Mesenchymal stem cell (in vitro differentiated cells and primary cell): ENCODE measurements around the gene LYZL4.
A peak's percentile ranks its signal among the peaks of the same experiment; 100 is the strongest.

Experiments
- DNase-seq: peaks from one replicate; pipeline ENCODE4 v3.0.0-alpha.2; 2013
- H2AFZ ChIP-seq: one replicate; pipeline ENCODE4 v1.6.1; 2013; ENCODE audit warnings: low read depth, mild to moderate bottlenecking, control low read depth, inconsistent platforms, low read length, moderate library complexity
- H2AK5ac ChIP-seq: 2 replicates; pipeline ENCODE4 v1.6.1; 2013; ENCODE audit warnings: low read length, moderate library complexity, mild to moderate bottlenecking, inconsistent platforms; ENCODE audit not compliant: severe bottlenecking
- H2BK120ac ChIP-seq: one replicate; pipeline ENCODE4 v1.6.1; 2013; ENCODE audit warnings: low read depth, mild to moderate bottlenecking, inconsistent platforms, low read length, moderate library complexity
- H2BK12ac ChIP-seq, 2 experiments: one replicate each; pipeline ENCODE4 v1.6.1; 2013; ENCODE audit warnings: inconsistent platforms in 2 of 2, low read length in 2 of 2, mild to moderate bottlenecking in 2 of 2, moderate library complexity in 2 of 2, control low read depth in 1 of 2
- H2BK15ac ChIP-seq: one replicate; pipeline ENCODE4 v1.6.1; 2013; ENCODE audit warnings: mild to moderate bottlenecking, low read depth, inconsistent platforms; ENCODE audit not compliant: poor library complexity, severe bottlenecking
- H2BK5ac ChIP-seq: 2 replicates; pipeline ENCODE4 v1.6.1; 2013; ENCODE audit warnings: low read depth, mild to moderate bottlenecking, low read length, control low read depth, inconsistent platforms; ENCODE audit not compliant: poor library complexity, severe bottlenecking
- H3K14ac ChIP-seq, 2 experiments: one replicate each; pipeline ENCODE4 v1.6.1; 2013; ENCODE audit warnings: inconsistent platforms in 2 of 2, low read length in 2 of 2, control low read depth in 1 of 2, mild to moderate bottlenecking in 1 of 2, moderate library complexity in 1 of 2
- H3K18ac ChIP-seq, 2 experiments: one replicate each; pipeline ENCODE4 v1.6.1; 2013; ENCODE audit warnings: inconsistent platforms in 2 of 2, low read length in 2 of 2, control low read depth in 1 of 2, low read depth in 1 of 2, mild to moderate bottlenecking in 1 of 2
- H3K23ac ChIP-seq, 2 experiments: one replicate each; pipeline ENCODE4 v1.6.1; 2013; ENCODE audit warnings: inconsistent platforms in 2 of 2, low read length in 2 of 2, mild to moderate bottlenecking in 2 of 2, moderate library complexity in 2 of 2, control low read depth in 1 of 2
- H3K27ac ChIP-seq: 2 replicates; pipeline ENCODE4 v1.5.1; 2013; ENCODE audit warnings: mild to moderate bottlenecking, moderate library complexity, low read length, control low read depth, inconsistent platforms; ENCODE audit not compliant: poor library complexity, severe bottlenecking
- H3K27me3 ChIP-seq, 2 experiments: 2 replicates each; pipeline versions ENCODE4 v1.6.1 to v1.7.0; 2013; ENCODE audit warnings: low read length in 2 of 2, mild to moderate bottlenecking in 2 of 2, moderate library complexity in 2 of 2, control low read depth in 1 of 2, inconsistent platforms in 1 of 2; ENCODE audit not compliant: control insufficient read depth in 1 of 2, insufficient read depth in 1 of 2
- H3K36me3 ChIP-seq, 2 experiments: 2 replicates each; pipeline versions ENCODE4 v1.6.1 to v1.7.0; 2013; ENCODE audit warnings: low read length in 2 of 2, control low read depth in 1 of 2, inconsistent platforms in 1 of 2, low read depth in 1 of 2, mild to moderate bottlenecking in 1 of 2; ENCODE audit not compliant: insufficient read depth in 2 of 2, control insufficient read depth in 1 of 2
- H3K4ac ChIP-seq, 2 experiments: one replicate each; pipeline ENCODE4 v1.6.1; 2013; ENCODE audit warnings: inconsistent platforms in 2 of 2, low read length in 2 of 2, mild to moderate bottlenecking in 2 of 2, moderate library complexity in 2 of 2, control low read depth in 1 of 2, low read depth in 1 of 2
- H3K4me1 ChIP-seq: 2 replicates; pipeline ENCODE4 v1.6.1; 2013; ENCODE audit warnings: low read depth, low read length, control low read depth; ENCODE audit not compliant: control insufficient read depth, insufficient read depth
- H3K4me2 ChIP-seq: 2 replicates; pipeline ENCODE4 v1.6.1; 2013; ENCODE audit warnings: low read length, mild to moderate bottlenecking, inconsistent platforms; ENCODE audit not compliant: poor library complexity, severe bottlenecking
- H3K4me3 ChIP-seq, 2 experiments: 2 replicates each; pipeline versions ENCODE4 v1.5.1 to v1.7.0; 2013; ENCODE audit warnings: low read length in 2 of 2, mild to moderate bottlenecking in 2 of 2, control low read depth in 1 of 2, low read depth in 1 of 2; ENCODE audit not compliant: insufficient read depth in 1 of 2
- H3K79me1 ChIP-seq: replicated peaks from 2 replicates; pipeline ENCODE4 v1.6.1; 2013; ENCODE audit warnings: mild to moderate bottlenecking, control low read depth, low read length, inconsistent platforms; ENCODE audit not compliant: poor library complexity, severe bottlenecking
- H3K9ac ChIP-seq: 2 replicates; pipeline ENCODE4 v1.7.0; 2013; ENCODE audit warnings: mild to moderate bottlenecking, low read length, moderate library complexity
- H3K9me3 ChIP-seq: 2 replicates; pipeline ENCODE4 v1.7.0; 2013; ENCODE audit warnings: mild to moderate bottlenecking, low read length; ENCODE audit not compliant: control insufficient read depth
- H4K8ac ChIP-seq: one replicate; pipeline ENCODE4 v1.6.1; 2013; ENCODE audit warnings: inconsistent platforms, mild to moderate bottlenecking, low read length, moderate library complexity
- H4K91ac ChIP-seq: one replicate; pipeline ENCODE4 v1.6.1; 2013; ENCODE audit warnings: mild to moderate bottlenecking, low read length, inconsistent platforms
- WGBS: methylation state at CpG from one replicate; pipeline ENCODE4 v1.1.7; 2013; ENCODE audit warnings: mixed read lengths; 5-methylcytosine and 5-hydroxymethylcytosine counted together

Gene LYZL4

GRCh38 chr3:42397644-42398043 lies 12.8 kb downstream of the LYZL4 start:
- Histone ChIP-seq H3K23ac (no peak overlapping the region), H3K18ac (no peak overlapping the region), H3K9me3 (no peaks in the 10 kb centered on the region), H2AFZ (no peak overlapping the region), H2BK120ac (no peak overlapping the region), H3K79me1 (no peaks in the 10 kb centered on the region), H2BK12ac (no peak overlapping the region), H3K4me1 (no peaks in the 10 kb centered on the region), H3K9ac (no peak overlapping the region), H2AK5ac (no peak overlapping the region), H3K27me3 (peaks cover 4 to 40% of the 10 kb centered on the region in 2 experiments), H2BK15ac (no peak overlapping the region), H3K4me3 (no peak overlapping the region), H3K4ac (no peak overlapping the region), H3K36me3 (no peaks in the 10 kb centered on the region), H3K14ac (no peak overlapping the region), H3K4me2 (no peak overlapping the region), H4K8ac (no peak overlapping the region), H3K27ac (no peak overlapping the region), H4K91ac (no peak overlapping the region), H2BK5ac (no peak overlapping the region)
- WGBS = 89% methylated on average over 8 of the region's 8 CpGs
- DNase-seq = no peak

DNA sequence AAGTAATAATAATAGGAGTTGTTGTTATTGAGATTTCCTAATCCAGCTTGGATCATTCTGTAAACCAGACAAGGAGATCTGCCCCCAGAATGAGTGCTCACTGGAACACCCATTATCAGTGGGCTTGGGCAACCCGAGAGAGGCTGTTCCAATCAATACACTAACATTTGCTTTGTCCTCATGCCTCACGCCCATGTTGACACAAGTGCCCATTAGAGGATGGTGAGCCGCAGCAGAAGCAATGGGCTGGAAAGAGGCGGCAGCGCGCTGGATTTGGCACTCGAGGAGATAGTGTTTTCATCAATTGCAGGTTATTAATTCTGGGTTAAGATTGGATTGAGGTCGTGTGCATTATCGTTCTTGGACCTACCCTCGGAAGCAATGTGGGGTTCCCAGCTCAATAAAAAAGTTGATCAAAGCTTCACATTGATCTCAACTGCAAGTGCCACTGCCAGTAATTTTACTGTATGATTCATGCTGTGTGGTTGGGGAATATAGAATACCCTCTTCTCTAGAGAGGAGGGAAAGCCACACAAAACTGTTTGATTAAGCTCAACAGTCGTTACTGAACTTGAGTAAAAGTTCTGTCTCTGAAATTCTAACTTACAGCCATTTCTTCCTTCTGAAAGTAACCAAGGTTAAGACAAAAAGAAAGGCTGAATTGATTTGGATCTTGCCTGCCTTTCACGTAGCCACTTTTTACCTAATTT lies 15.7 kb downstream of the LYZL4 start:
- H2AFZ ChIP-seq = no peak overlapping the region
- no peaks in the 10 kb centered on the region for H3K36me3 ChIP-seq
- no peak overlapping the region for H4K8ac ChIP-seq
- no peaks in the 10 kb centered on the region for H3K9me3 ChIP-seq
- H2BK15ac ChIP-seq = no peak overlapping the region
- peaks cover 7 to 51% of the 10 kb centered on the region in 2 experiments for H3K27me3 ChIP-seq
- no peak overlapping the region for H3K27ac ChIP-seq
- peak overlapping the region in 1 of 2 experiments; percentile 14 for H3K23ac ChIP-seq
- H3K4me1 ChIP-seq = no peaks in the 10 kb centered on the region
- DNase-seq = no peak
- no peak overlapping the region for H3K14ac ChIP-seq
- H2BK5ac ChIP-seq = no peak overlapping the region
- no peak overlapping the region for H3K4ac ChIP-seq
- no peak overlapping the region for H3K9ac ChIP-seq
- H4K91ac ChIP-seq = no peak overlapping the region
- no peak overlapping the region for H3K4me3 ChIP-seq
- H3K4me2 ChIP-seq = no peak overlapping the region
- H3K18ac ChIP-seq = no peak overlapping the region
- H2BK120ac ChIP-seq = no peak overlapping the region
- H3K79me1 ChIP-seq = no peaks in the 10 kb centered on the region
- WGBS = 82% methylated on average over 11 of the region's 12 CpGs
- H2AK5ac ChIP-seq = no peak overlapping the region
- H2BK12ac ChIP-seq = no peak overlapping the region

DNA sequence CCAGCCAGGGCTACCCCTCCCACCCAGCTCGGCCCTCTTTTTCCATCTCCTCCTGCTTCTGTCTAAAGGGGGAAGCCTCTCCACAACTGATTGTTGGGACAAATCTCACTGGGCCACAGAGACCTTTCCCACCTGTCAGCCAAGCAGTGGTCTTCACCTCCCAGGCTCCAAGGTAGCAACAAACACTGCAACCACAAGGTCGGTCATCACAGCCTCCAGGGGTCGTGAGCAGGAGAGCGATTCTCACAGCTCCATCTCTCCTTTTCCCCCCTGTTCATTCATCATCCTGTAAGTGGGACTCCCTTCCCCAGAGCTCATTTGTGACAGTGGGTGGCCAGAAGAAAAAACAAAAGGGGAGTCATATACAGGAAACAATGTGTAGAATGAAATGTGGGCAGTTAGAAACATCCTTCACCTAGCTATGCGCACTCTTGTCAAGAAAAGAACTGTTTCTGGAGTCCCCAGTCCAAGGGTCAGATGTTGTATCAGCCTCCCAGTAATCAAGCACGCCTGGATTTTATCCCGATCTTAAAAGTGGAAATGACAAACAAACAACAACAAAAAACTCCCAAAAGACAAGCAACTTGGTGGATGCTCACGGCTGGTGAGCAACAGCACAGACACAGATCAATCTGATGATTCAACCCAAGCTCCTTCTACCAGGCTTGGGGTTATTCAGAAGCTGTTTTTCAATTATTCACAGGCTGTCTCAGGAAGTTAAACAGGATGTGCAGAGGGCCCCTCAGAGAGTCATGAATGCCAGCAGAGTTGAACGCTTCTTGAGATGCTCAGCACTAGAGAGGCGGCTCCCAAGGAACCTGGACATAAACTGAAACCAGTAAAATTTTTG lies 22.4 kb downstream of the LYZL4 start:
- Histone ChIP-seq H3K4me2 (no peak overlapping the region), H3K4ac (no peak overlapping the region), H2AFZ (no peak overlapping the region), H3K36me3 (no peaks in the 10 kb centered on the region), H3K4me1 (peaks cover 1% of the 10 kb centered on the region), H3K9ac (no peak overlapping the region), H3K27me3 (peaks cover 12 to 54% of the 10 kb centered on the region in 2 experiments), H2BK12ac (no peak overlapping the region), H4K8ac (no peak overlapping the region), H3K14ac (no peak overlapping the region), H2AK5ac (no peak overlapping the region), H4K91ac (no peak overlapping the region), H3K9me3 (no peaks in the 10 kb centered on the region), H3K23ac (no peak overlapping the region), H2BK5ac (no peak overlapping the region), H2BK120ac (no peak overlapping the region), H2BK15ac (no peak overlapping the region), H3K18ac (no peak overlapping the region), H3K79me1 (no peaks in the 10 kb centered on the region), H3K27ac (no peak overlapping the region), H3K4me3 (no peak overlapping the region)
- WGBS = 39% methylated on average over 10 of the region's 10 CpGs
- DNase-seq = peak; percentile 18

DNA sequence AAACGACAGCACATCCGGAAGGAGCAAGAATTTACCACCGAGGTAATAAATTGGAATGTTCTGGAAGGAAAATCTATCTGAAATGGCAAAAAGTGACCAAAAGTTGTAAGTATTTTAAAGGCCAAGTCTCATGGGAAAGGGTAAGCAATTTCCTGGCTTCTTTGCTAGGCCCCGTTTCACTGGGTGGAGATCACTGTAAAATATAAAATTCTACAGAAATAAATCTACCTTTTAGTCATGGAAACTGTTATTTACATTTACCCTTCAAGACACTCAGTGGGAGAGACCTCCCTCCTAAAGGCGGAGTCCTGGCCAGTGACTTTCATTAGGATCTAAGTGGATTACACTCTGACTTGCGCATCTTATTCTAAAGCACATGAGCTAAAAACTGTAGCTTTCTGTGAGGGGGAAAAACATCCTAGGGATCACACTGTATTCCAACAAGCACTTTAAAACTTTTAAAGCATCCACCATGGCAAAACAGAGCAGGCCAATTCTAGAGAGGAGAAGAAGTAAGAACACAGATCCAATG lies 28.8 kb downstream of the LYZL4 start:
- Histone ChIP-seq H4K91ac (no peak overlapping the region), H2BK12ac (no peak overlapping the region), H3K4ac (no peak overlapping the region), H4K8ac (no peak overlapping the region), H3K36me3 (no peaks in the 10 kb centered on the region), H2BK120ac (no peak overlapping the region), H3K23ac (no peak overlapping the region), H3K9me3 (no peaks in the 10 kb centered on the region), H2AFZ (no peak overlapping the region), H3K4me3 (no peak overlapping the region), H3K4me1 (peaks cover 4% of the 10 kb centered on the region), H3K18ac (no peak overlapping the region), H3K79me1 (no peaks in the 10 kb centered on the region), H2BK5ac (no peak overlapping the region), H3K27me3 (peaks cover 6 to 22% of the 10 kb centered on the region in 2 experiments), H3K4me2 (no peak overlapping the region), H3K9ac (no peak overlapping the region), H2AK5ac (no peak overlapping the region), H3K27ac (no peak overlapping the region), H3K14ac (no peak overlapping the region), H2BK15ac (no peak overlapping the region)
- no peak for DNase-seq
- WGBS = 92% methylated on average over 5 of the region's 6 CpGs
